GM21526 (cell line): ENCODE data around the gene CEBPB.
"Not testable (repeated sequence)": the region's sequence is repeated elsewhere in the genome, so short reads cannot be mapped to it uniquely, and the experiment has no call there.

Source experiments
- ATAC-seq: cut with Tn5 transposase; IDR thresholded peaks from one replicate; pipeline ENCODE4 v1.9.1; 2021; ENCODE audit warnings: moderate library complexity; ENCODE audit not compliant: unreplicated experiment, low FRiP score

CEBPB gene

GRCh38 chr20:50208085-50208491, 17.5 kb downstream of the CEBPB start:
- ATAC-seq, result no peak

DNA sequence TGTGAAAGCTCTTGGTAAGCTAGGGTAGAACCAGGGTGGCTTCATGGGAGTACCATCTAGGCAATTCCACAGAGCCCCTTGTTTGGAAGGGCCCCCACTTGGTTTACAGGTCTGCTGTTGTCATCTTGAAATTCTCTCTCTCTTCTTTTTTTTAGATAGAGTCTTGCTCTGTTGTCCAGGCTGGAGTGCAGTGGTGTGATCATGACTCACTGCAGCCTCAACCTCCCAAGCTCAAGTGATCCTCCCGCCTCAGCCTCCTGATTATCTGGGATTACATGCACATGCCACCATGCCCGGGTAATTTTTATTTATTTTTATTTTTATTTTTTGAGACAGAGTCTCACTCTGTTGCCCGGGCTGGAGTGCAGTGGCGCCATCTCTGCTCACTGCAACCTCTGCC, 18.2 kb downstream of the CEBPB start:
- not testable (repeated sequence) for ATAC-seq

GRCh38 chr20:50210066-50210619, 19.5 kb downstream of the CEBPB start:
- no peak for ATAC-seq

DNA sequence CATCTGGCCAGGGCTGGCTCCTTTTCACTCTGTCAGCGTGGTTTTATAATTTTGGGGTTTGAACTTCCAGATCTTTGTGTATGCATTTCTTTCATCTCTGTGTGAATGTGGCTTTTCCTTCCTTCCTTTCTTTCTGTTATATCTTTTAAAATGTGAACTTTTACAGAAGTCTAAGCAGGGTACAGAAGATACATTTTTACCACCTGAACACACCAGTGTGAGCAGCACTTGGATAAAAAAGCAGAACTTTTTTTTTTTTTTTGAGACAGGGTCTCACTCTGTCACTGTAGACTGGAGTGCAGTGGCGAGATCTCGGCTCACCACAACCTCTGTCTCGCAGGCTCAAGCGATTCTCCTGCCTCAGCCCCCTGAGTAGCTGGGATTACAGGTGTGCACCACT, 20.5 kb downstream of the CEBPB start:
- ATAC-seq, result no peak

- ATAC-seq, result no peak
Measured at GRCh38 chr20:50213531-50214106, 23.0 kb downstream of the CEBPB start.

DNA sequence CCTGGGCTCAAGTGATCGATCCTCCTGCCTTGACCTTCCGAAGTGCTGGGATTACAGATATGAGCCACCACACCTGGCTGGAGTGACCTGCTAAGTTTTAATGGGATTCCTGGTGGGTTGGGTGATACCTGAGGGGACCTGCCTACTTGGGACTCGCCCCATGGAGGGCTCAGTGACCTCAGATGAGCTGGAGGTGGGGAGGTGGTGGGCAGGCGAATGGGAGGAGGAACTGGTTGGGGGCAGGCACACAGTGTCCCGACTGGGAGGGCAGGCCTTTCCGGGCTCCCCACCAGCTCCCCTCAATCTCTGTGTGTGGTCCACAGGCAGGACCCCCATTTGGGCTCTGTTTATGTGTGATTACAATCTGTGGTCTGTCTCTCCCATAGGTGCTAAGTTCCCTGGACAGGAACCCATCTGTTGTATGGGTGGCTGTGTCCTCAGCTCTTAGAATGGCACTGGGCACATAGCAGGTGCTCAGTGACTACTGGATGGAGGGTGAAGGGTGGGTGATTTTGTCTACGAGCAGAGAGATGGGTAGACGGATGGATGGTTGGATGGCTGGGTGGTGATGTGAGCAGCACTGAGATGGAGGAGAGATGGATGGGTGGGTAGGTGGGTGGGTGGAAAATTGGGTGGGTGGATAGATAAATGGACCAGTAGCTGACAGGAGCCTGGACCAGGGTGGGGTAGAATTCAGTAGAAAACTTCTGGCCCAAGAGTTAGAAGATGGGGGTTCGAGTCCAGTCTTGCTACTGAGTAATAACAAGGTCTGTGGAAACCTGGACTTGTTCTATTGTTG, 23.8 kb downstream of the CEBPB start:
- ATAC-seq, result no peak

- ATAC-seq, result no peak
Measured at GRCh38 chr20:50215101-50215690, 24.6 kb downstream of the CEBPB start.

DNA sequence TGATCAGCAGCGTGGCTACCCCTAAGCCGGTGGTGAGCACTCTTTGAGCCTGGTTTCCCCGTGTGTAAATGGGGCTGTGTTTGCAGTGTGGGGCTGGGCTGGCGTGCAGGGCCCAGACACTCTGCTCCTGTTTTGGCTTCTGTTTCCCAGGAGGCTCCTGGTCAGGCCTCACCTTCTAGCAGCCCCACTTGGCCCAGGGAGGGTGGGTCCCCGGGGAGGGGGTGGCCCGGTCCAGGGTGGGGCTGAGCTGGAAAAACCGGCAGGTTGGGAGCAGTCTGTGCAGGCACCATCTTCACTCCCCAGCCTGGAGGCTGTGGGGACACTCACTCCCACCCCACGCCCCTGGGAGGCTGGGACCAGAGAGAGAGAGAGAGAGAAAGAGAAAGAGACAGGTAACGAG, 25.3 kb downstream of the CEBPB start:
- ATAC-seq, result no peak

DNA sequence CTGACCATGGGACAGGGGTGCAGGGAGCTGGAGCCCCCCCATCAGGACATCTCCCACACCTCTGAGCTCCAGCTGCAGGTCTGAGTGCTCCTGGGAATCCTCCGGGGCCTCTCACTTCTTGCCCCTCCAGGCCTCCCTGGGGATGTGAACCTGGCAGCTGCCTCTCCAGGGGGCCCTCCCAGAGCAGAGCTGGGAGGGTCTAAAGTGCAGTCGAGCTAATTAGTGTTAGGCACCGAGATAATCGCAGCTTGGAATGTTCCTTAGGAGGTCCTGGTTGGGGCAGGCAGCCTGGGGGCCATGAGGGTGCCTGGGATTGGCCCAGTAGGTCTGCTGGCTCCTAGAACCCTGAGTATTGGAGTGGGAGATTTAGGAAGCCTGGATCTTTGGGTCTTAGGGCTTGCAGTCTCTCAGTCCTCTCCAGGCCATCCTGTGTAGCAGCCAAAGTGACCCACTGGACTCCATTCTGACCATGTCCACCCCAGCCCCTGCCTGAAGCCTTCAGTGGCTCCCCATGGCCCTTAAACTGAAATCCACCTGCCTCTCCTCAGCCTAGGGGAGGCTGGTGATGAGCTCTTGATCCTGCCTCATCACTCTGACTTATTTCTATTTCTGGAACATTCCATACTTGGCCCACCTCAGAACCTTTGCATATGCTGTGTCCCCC, 26.0 kb downstream of the CEBPB start:
- no peak for ATAC-seq

DNA sequence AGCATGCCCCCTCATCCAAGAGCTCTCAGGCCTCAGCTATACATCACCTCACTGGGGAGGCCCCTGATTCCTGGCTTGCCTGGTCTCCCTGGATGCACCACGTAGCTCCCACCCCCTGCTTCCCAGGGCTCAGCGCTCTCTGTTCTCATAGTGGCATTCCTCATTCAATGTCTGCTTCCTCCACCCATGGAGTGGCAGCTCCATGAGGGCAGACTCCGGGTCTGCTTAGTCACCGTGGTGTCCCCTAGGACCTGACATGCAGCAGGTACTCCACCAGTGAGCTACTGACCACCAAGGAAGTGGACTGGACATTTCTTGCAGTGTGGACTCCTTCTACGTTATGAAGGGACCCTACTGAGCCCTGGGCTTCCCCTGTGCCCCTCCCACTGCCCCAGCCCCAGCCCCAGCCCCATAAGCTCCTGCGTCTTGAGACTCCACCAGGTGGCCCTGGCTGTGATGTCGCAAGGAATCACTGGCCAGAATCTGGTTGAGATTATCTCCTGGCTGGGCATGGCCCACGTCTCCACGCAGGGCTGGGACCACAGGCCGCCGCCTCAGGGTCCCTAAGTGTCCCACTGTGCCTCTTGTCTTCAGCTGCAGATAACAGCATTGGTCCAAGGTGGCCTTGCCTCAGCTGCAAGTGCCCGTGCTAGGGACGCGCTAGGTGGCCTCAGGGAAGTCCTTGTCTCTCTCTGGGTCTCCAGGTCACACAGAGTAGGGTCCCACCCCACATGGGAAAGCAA, 26.7 kb downstream of the CEBPB start:
- ATAC-seq, result no peak

GRCh38 chr20:50218987-50219435, 28.4 kb downstream of the CEBPB start:
- ATAC-seq, result no peak

DNA sequence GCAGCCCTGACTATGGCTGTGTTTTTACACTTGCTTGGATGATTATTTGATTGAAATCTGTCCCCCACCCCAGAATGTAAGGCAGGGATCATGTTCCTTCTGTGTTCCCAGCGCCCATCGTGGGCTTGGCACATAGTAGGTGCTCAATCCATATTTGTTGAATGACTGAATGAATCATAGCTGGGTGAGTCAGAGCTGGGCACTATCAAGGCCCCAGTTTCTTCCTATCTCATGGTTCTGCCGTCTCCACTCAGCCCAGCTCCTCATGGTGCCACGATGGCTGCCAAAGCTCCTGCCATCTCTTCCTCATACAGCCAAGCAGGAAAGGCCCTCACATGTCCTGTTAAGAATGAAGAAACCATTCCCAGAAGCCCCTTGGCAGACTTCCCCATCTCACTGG, 29.0 kb downstream of the CEBPB start:
- no peak for ATAC-seq

GRCh38 chr20:50220093-50220893, 29.7 kb downstream of the CEBPB start:
- ATAC-seq, result no peak

GRCh38 chr20:50220894-50221365, 30.3 kb downstream of the CEBPB start:
- ATAC-seq, result no peak

GRCh38 chr20:50221501-50222308, 31.1 kb downstream of the CEBPB start:
- ATAC-seq, result no peak

DNA sequence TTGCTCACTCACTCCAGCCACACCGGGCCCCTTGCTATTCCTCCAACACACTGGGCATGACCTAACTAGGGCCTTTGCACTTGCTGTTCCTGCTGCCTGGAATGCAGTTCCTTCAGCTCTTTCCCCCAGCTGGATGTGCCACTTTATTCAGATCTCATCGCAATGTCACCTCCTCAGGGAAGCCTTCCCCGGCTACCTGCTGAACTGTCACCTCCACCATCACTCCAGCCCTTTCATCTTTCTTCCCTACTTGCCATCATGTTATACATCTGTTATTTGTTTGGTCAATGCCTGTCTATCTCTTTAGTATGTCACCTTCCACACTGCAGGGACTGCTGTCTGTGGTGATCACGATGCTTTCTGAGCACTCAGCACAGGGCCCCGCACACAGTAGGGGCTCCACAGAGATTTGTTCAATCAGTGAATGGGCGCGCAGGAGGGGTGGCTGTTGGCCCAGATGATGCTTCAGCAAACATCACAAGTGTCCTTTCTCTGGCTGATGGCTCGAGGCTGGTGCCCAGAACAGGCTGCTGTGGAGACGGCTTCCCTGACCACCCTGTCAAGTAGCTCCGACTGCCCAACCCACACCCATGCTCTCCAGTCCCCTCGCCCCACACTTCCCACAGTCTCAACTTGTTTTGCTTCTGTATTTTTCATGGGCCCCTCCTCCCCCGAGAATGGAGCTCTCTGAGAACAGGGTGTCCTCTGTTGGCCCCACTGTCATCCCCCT, 31.8 kb downstream of the CEBPB start:
- no peak for ATAC-seq

DNA sequence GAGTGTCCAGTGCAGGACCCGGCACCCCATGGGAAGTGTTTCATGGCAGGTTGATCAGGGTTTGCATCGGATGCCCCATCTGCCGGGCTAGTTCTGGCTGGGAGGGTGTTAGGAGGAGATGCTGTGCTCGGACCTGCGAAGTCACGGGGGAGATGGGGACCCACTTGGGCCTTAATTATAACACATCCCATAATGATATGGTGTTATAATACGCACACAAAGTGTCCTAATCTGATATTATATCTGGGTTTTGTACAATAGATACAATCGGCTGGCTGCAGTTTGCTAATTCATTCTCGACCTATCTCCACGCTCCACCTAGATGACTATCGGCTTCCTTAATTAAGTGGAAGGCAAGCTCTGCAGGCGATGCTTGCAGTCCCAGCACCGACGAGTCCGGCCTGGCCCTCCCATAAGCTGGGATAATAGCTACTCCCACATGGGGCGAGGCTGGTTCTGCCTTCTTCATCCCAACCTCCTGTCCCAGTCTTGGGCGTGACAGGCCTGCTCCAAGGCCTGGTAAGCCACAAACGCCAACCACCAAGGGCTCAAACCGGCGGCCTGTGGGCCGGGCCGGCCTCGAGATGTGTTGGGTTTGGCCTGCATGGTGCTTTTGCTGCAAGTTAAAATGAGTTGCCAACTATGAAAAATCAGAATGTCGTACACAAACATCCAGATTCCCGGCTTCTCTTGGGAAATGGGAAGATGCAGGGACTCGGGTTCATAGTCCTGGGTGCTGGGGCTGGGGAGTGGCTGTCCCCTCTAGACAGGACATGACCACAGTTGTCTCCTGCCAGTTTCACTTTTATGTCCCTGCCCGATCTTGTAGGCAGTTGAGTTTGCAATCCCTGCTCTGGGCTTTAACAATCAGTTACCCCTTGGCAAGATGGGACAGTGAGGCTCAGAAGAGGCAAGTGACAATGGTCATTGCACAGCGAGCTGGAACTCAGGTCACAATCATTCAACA, 32.7 kb downstream of the CEBPB start:
- no peak for ATAC-seq
